ENCODE results near the gene MAPT. TPM values are rescaled to one million over a fixed set of nuclear protein-coding genes. Genes with fewer than 3 reads are reported as not detected.

Gene MAPT
- total RNA-seq, 3 donors from 2014 or later (not counting 1 experiment from before 2014, with no cell fraction given), result 0.14 to 1.3 (median 0.58) TPM

- intact Hi-C loops (cut with micrococcal nuclease), result no loop called here
- H3K4me3 Mint-ChIP-seq, result no peak overlapping the region
- no peak for TF ChIP-seq CTCF (IDR thresholded peaks at IDR 0.05)
- 92% methylated on average over 4 of the region's 4 CpGs for WGBS (ENCODE audit: insufficient coverage)
- DNase-seq (no peak), ATAC-seq (peak in 1 of 3 donors; percentile 21)
- H3K9me3 ChIP-seq (ENCODE audit: control insufficient read depth, insufficient read depth, low read length), result no peaks in the 10 kb centered on the region
- no peaks in the 10 kb centered on the region for H3K4me1 ChIP-seq (ENCODE audit: control insufficient read depth, insufficient read depth, low read length)
- H3K36me3 ChIP-seq (ENCODE audit: control insufficient read depth, insufficient read depth, low read length), result peaks cover 30% of the 10 kb centered on the region
- H3K27ac Mint-ChIP-seq, result peak overlapping the region; percentile 27 to 37
- peaks cover 30 to 42% of the 10 kb centered on the region in 2 donors for H3K4me1 Mint-ChIP-seq
- H3K4me3 ChIP-seq (ENCODE audit: low read length), result no peak overlapping the region
- H3K27ac ChIP-seq (ENCODE audit: low read length), result no peak overlapping the region
- no peaks in the 10 kb centered on the region for H3K27me3 Mint-ChIP-seq (ENCODE audit: low read depth in 2 of 2)
- H3K9me3 Mint-ChIP-seq, result no peaks in the 10 kb centered on the region
- no peaks in the 10 kb centered on the region for H3K27me3 ChIP-seq (ENCODE audit: control insufficient read depth, insufficient read depth, low read length)
- H3K36me3 Mint-ChIP-seq, result no peaks in the 10 kb centered on the region
Measured at GRCh38 chr17:46056800-46057304, 162.5 kb downstream of the MAPT start.

DNA sequence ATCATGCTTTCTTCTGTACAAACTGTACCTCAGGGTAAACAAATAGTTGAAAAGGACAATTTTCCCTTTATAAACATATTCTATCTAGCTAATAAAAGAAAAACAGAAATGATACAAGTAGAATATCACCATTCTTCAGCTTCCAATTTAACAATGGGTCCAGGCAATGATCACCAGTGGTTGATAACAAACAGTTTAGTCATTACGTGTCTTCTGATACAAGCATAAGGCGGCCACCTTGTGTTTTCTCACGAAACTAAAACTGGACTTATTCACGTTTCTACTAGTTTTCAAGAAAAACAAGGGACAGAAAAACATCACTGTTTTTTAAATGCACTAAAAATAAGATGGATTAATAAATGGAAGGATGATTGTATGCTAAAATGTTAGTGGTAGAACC, 163.0 kb downstream of the MAPT start:
- H3K4me1 Mint-ChIP-seq, result peaks cover 25 to 41% of the 10 kb centered on the region in 2 donors
- 97% methylated on average over 4 of the region's 4 CpGs for WGBS (ENCODE audit: insufficient coverage)
- peak overlapping the region; percentile 37 to 57 for H3K27ac Mint-ChIP-seq

DNA sequence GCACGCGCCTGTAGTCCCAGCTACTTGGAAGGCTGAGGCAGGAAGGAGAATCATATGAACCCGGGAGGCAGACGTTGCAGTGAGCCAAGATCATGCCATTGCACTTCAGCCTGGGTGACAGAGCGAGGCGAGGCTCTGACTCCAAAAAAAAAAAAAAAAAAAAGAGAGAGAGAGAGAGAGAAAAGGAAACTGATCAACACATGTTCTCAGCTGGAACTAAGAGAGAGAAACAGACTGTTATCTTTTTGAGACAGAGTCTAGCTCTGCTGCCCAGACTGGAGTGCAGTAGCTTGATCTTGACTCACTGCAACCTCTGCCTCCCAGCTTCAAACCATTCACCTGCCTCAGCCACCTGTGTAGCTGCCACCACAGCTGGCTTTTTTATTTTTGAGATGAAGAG, 165.1 kb downstream of the MAPT start:
- H3K36me3 ChIP-seq (ENCODE audit: control insufficient read depth, insufficient read depth, low read length), result peaks cover 38% of the 10 kb centered on the region
- no peak for ATAC-seq
- no peak overlapping the region for H3K4me3 ChIP-seq (ENCODE audit: low read length)
- Mint-ChIP-seq H3K27me3 (ENCODE audit: low read depth in 2 of 2) (no peaks in the 10 kb centered on the region), H3K27ac (peak overlapping the region; percentile 37 to 57), H3K4me3 (no peak overlapping the region), H3K36me3 (no peaks in the 10 kb centered on the region), H3K4me1 (peaks cover 30 to 40% of the 10 kb centered on the region in 2 donors), H3K9me3 (no peaks in the 10 kb centered on the region)
- 97% methylated on average over 6 of the region's 6 CpGs for WGBS (ENCODE audit: insufficient coverage)
- no peak for DNase-seq
- intact Hi-C loops (cut with micrococcal nuclease), result no loop called here
- no peaks in the 10 kb centered on the region for H3K4me1 ChIP-seq (ENCODE audit: control insufficient read depth, insufficient read depth, low read length)
- no peaks in the 10 kb centered on the region for H3K27me3 ChIP-seq (ENCODE audit: control insufficient read depth, insufficient read depth, low read length)
- no peaks in the 10 kb centered on the region for H3K9me3 ChIP-seq (ENCODE audit: control insufficient read depth, insufficient read depth, low read length)
- H3K27ac ChIP-seq (ENCODE audit: low read length), result no peak overlapping the region
- TF ChIP-seq CTCF (IDR thresholded peaks at IDR 0.05), result no peak

More for the DNA sequence above, 163.0 kb downstream of the MAPT start:
- Histone ChIP-seq H3K4me3 (ENCODE audit: low read length) (no peak overlapping the region), H3K27me3 (ENCODE audit: control insufficient read depth, insufficient read depth, low read length) (no peaks in the 10 kb centered on the region), H3K36me3 (ENCODE audit: control insufficient read depth, insufficient read depth, low read length) (peaks cover 28% of the 10 kb centered on the region), H3K4me1 (ENCODE audit: control insufficient read depth, insufficient read depth, low read length) (no peaks in the 10 kb centered on the region), H3K9me3 (ENCODE audit: control insufficient read depth, insufficient read depth, low read length) (no peaks in the 10 kb centered on the region), H3K27ac (ENCODE audit: low read length) (no peak overlapping the region)
- Mint-ChIP-seq H3K9me3 (no peaks in the 10 kb centered on the region), H3K27me3 (ENCODE audit: low read depth in 2 of 2) (no peaks in the 10 kb centered on the region), H3K36me3 (no peaks in the 10 kb centered on the region), H3K4me3 (no peak overlapping the region)
- intact Hi-C loops (cut with micrococcal nuclease), result no loop called here
- ATAC-seq, result no peak
- no peak for DNase-seq
- no peak for TF ChIP-seq CTCF (IDR thresholded peaks at IDR 0.05)

DNA sequence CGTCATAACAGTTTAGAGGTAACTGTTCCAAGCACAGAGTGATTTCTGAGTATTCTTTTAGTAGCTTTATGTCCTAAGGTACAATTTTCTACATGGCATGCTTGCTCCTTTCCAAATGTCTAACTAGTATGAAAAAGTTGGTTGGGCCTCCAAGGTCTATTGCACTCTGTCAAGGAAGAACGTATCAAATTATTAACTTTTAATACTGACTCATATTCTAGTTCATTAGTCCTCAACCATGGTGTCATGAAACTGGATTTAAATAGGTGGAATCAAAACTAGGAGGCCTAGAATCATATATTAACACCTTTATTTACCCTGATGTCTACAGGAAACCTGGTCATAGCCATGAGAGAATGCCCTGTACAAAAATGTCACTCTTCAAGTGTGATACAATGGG, 166.1 kb downstream of the MAPT start:
- no peaks in the 10 kb centered on the region for H3K4me1 ChIP-seq (ENCODE audit: control insufficient read depth, insufficient read depth, low read length)
- Mint-ChIP-seq H3K36me3 (no peaks in the 10 kb centered on the region), H3K4me3 (no peak overlapping the region), H3K4me1 (peaks cover 32 to 39% of the 10 kb centered on the region in 2 donors), H3K27ac (peak overlapping the region in 1 of 2 donors; percentile 32), H3K9me3 (no peaks in the 10 kb centered on the region), H3K27me3 (ENCODE audit: low read depth in 2 of 2) (no peaks in the 10 kb centered on the region)
- WGBS (ENCODE audit: insufficient coverage), result 100% methylated on average over 1 of the region's 2 CpGs
- peaks cover 42% of the 10 kb centered on the region for H3K36me3 ChIP-seq (ENCODE audit: control insufficient read depth, insufficient read depth, low read length)
- H3K27ac ChIP-seq (ENCODE audit: low read length), result no peak overlapping the region
- no peaks in the 10 kb centered on the region for H3K9me3 ChIP-seq (ENCODE audit: control insufficient read depth, insufficient read depth, low read length)
- no peak for DNase-seq
- intact Hi-C loops (cut with micrococcal nuclease), result no loop called here
- no peak overlapping the region for H3K4me3 ChIP-seq (ENCODE audit: low read length)
- no peak for TF ChIP-seq CTCF (IDR thresholded peaks at IDR 0.05)
- no peak for ATAC-seq
- no peaks in the 10 kb centered on the region for H3K27me3 ChIP-seq (ENCODE audit: control insufficient read depth, insufficient read depth, low read length)

All from natural killer cell (primary cell).